ENCODE data around the gene RAVER1. TPM values are rescaled to one million over a fixed set of nuclear protein-coding genes. Genes with fewer than 3 reads are reported as not detected.

RAVER1 gene
- total and polyA plus RNA-seq, 2 experiments from 2014 or later = 56.2 to 71.2 TPM

GRCh38 chr19:10363789-10364281 is 30.5 kb upstream of the RAVER1 start:
- Histone ChIP-seq H3K27ac (no peak overlapping the region), H3K27me3 (no peaks in the 10 kb centered on the region), H3K4me3 (no peak overlapping the region), H3K36me3 (peaks cover 5% of the 10 kb centered on the region), H3K4me1 (ENCODE audit: low read depth) (no peaks in the 10 kb centered on the region), H3K9me3 (ENCODE audit: low read depth) (no peaks in the 10 kb centered on the region)
- no peak for TF ChIP-seq CTCF (IDR thresholded peaks at IDR 0.05; ENCODE audit: low read depth, low read length)
- no peak for DNase-seq (ENCODE audit: low read depth in 1 of 2, low spot score in 1 of 2)

GRCh38 chr19:10362259-10362658 is 28.9 kb upstream of the RAVER1 start:
- H3K36me3 ChIP-seq = peaks cover 5% of the 10 kb centered on the region

DNA sequence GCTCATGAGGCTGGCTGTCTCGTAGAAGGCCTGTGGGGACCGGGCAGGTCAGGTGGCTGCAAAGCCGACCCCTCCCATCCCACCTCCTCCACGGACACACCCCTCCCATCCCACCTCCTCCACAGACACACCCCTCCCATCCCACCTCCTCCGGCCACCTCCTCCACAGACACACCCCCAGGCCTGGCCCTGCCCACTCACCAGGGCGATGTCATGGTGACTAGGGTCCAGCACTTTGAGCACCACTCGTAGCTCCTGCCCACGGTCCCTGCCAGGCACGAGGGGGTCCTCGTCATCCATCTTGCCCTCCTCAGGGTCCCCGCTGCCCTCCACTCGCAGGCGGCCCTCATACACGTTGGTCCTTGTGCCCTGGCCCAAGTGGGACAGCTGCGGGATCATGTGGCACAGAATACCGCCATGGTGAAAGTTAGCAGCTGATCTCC is 28.3 kb upstream of the RAVER1 start:
- Histone ChIP-seq H3K4me1 (ENCODE audit: low read depth) (no peaks in the 10 kb centered on the region), H3K4me3 (no peak overlapping the region), H3K36me3 (peaks cover 5% of the 10 kb centered on the region), H3K27ac (no peak overlapping the region), H3K9me3 (ENCODE audit: low read depth) (no peaks in the 10 kb centered on the region), H3K27me3 (no peaks in the 10 kb centered on the region)
- no peak for TF ChIP-seq CTCF (IDR thresholded peaks at IDR 0.05; ENCODE audit: low read depth, low read length)
- DNase-seq (ENCODE audit: low read depth in 1 of 2, low spot score in 1 of 2) = no peak

More at GRCh38 chr19:10362259-10362658, 28.9 kb upstream of the RAVER1 start:
- H3K4me1 ChIP-seq (ENCODE audit: low read depth) = no peaks in the 10 kb centered on the region
- no peak for TF ChIP-seq CTCF (IDR thresholded peaks at IDR 0.05; ENCODE audit: low read depth, low read length)
- H3K4me3 ChIP-seq = no peak overlapping the region
- H3K9me3 ChIP-seq (ENCODE audit: low read depth) = no peaks in the 10 kb centered on the region
- H3K27me3 ChIP-seq = no peaks in the 10 kb centered on the region
- no peak overlapping the region for H3K27ac ChIP-seq
- no peak for DNase-seq (ENCODE audit: low read depth in 1 of 2, low spot score in 1 of 2)

- peaks cover 7% of the 10 kb centered on the region for H3K4me1 ChIP-seq (ENCODE audit: low read depth)
- H3K9me3 ChIP-seq (ENCODE audit: low read depth) = no peaks in the 10 kb centered on the region
- TF ChIP-seq CTCF (IDR thresholded peaks at IDR 0.05; ENCODE audit: low read depth, low read length) = no peak
- H3K27me3 ChIP-seq = no peaks in the 10 kb centered on the region
- H3K4me3 ChIP-seq = no peak overlapping the region
- no peak for DNase-seq (ENCODE audit: low read depth in 1 of 2, low spot score in 1 of 2)
- no peaks in the 10 kb centered on the region for H3K36me3 ChIP-seq
- H3K27ac ChIP-seq = no peak overlapping the region
Observed at GRCh38 chr19:10356431-10356830, 23.1 kb upstream of the RAVER1 start.

DNA sequence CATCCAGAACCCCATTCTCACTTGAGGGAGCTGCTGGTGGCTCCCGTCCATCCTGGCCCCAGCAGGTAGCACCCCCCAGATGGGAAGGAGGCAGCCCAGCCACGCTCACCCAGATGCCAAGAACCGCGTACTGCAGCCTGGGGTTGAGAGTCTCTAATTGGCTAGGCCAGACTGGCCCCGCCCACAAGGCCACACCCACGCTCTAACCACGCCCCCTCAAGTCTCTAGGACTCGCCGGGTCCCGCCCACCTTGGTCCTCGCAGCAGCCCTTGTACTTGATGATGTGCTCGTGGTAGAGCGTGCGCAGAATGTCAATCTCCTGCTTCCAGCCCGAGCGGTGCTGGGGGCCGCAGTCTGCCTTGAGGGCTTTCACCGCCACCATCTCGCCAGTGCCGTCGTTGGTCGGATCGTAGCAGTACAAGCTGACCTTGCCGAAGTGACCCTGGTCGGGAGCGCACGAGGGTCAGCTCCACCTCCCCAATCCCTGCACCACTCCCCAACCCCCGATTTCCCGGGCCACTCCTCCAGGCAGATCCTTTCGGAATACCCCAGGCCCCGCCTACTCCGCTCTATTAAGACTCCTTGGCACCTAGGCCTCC is 20.6 kb upstream of the RAVER1 start:
- no peak for TF ChIP-seq CTCF (IDR thresholded peaks at IDR 0.05; ENCODE audit: low read depth, low read length)
- DNase-seq (ENCODE audit: low read depth in 1 of 2, low spot score in 1 of 2) = peak; percentile 25 to 99
- no peaks in the 10 kb centered on the region for H3K9me3 ChIP-seq (ENCODE audit: low read depth)
- peak overlapping the region; percentile 86 for H3K27ac ChIP-seq
- H3K4me3 ChIP-seq = peak overlapping the region; percentile 31
- H3K4me1 ChIP-seq (ENCODE audit: low read depth) = peaks cover 7% of the 10 kb centered on the region
- H3K27me3 ChIP-seq = no peaks in the 10 kb centered on the region
- no peaks in the 10 kb centered on the region for H3K36me3 ChIP-seq

Measured in cardiac muscle cell (in vitro differentiated cells and primary cell).